CD4-positive, alpha-beta T cell treated with Interferon gamma for 1 hour (primary cell): ENCODE results near the gene SMIM9.
"Not testable (repeated sequence)": the region's sequence is repeated elsewhere in the genome, so short reads cannot be mapped to it uniquely, and the experiment has no call there.

Experiments
- DNase-seq: peaks from one replicate; pipeline ENCODE4 v3.0.0-alpha.2; 2020

Gene SMIM9

GRCh38 chrX:154834562-154834961, at the start of gene SMIM9:
TSS of gene SMIM9 (minus strand) at chrX:154834662. CDS start at chrX:154830856, 3,806 bp downstream.
- no peak for DNase-seq

- DNase-seq, result not testable (repeated sequence)
These were observed 49.6 kb upstream of the SMIM9 start for GRCh38 chrX:154884069-154884468.

GRCh38 chrX:154873329-154873728, 38.9 kb upstream of the SMIM9 start:
- no peak for DNase-seq

DNA sequence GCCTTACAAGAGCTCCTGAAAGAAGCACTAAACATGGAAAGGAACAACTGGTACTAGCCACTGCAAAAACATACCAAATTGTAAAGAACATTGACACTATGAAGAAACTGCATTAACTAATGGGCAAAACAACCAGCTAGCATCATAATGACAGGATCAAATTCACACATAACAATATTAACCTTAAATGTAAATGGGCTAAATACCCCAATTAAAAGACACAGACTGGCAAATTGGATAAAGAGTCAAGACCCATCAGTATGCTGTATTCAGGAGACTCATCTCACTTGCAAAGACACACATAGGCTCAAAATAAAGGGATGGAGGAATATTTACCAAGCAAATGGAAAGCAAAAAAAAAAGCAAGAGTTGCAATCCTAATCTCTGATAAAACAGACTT, 34.1 kb upstream of the SMIM9 start:
- DNase-seq, result not testable (repeated sequence)

DNA sequence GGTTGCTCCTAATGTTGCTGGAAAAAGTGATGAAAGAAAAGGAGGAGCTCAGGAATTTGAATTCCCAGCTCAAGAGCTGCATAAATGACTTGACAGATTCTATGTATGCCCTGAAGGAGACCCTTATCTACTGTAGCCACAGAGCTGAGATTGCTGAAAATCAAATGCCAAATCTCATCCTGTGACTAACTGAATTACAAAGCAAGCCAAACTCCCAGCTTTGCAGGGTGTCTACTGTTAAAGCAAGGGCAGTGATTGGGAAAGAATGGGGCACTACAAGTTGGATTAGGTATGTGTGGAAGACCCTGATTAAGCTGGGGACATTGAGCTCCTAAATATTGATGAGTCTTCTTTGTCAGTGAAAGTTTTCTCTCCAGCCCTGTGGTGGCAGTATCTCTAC, 20.8 kb upstream of the SMIM9 start:
- DNase-seq, result no peak

GRCh38 chrX:154850957-154851611, 16.6 kb upstream of the SMIM9 start:
- no peak for DNase-seq

- DNase-seq, result no peak
These were observed 6.4 kb upstream of the SMIM9 start for GRCh38 chrX:154840856-154841255.

DNA sequence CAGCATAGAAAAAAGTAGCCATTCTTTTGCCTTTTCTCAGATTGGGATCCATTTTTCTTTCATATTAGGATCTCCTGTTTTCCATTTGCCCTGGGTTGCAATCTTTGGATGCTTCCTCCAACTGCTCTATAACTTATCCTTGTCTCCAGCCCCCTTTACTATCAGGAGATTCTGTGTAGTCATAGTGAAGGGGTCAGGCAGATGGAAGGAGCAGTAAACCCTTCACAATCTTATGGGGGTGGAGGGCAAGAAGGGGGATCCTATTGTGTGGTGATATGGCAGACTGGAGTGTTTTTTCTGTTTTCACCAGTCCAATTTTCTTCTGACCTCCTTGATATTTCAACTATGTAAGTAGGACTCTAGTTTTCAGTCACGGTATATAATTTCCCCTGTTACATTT, 1.7 kb upstream of the SMIM9 start:
- no peak for DNase-seq

DNA sequence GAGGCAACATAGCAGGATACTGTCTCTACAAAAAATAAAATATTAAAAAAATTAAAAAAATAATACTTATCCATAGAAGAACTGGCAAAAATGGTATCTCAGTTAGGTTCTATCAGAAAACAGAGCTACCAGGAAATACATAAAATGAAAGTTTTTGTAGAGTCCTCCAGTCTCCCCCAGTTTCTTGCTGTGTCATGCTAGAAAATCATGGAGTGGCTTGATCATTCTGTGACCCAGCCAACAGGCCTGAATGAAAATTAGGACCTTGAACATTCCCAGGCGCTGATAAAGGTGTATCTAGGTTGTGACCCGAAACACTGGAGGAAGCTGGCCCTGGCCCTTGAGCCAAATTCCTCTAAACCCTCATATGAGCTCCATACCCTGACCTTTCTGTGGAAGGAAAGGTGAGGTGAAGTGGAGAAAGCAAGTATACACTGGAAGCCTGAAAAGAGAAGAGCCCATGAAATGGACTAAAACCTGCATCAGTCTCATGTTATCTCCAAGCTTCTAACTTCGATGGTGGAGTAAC, 652 bp downstream of the SMIM9 start:
- no peak for DNase-seq

GRCh38 chrX:154829926-154830442, 4.5 kb downstream of the SMIM9 start:
- no peak for DNase-seq

GRCh38 chrX:154829134-154829533, 5.3 kb downstream of the SMIM9 start:
- DNase-seq, result no peak

- DNase-seq, result no peak
These were observed 6.5 kb downstream of the SMIM9 start for GRCh38 chrX:154828016-154828408.

- no peak for DNase-seq
These were observed 7.1 kb downstream of the SMIM9 start for GRCh38 chrX:154827194-154828015.

DNA sequence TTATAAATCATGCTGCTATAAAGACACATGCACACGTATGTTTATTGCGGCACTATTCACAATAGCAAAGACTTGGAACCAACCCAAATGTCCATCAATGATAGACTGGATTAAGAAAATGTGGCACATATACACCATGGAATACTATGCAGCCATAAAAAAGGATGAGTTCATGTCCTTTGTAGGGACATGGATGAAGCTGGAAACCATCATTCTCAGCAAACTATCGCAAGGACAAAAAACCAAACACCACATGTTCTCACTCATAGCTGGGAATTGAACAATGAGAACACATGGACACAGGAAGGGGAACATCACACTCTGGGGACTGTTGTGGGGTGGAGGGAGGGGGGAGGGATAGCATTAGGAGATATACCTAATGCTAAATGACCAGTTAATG, 8.9 kb downstream of the SMIM9 start:
- DNase-seq, result not testable (repeated sequence)

- DNase-seq, result no peak
These were observed 9.8 kb downstream of the SMIM9 start for GRCh38 chrX:154824638-154825037.

DNA sequence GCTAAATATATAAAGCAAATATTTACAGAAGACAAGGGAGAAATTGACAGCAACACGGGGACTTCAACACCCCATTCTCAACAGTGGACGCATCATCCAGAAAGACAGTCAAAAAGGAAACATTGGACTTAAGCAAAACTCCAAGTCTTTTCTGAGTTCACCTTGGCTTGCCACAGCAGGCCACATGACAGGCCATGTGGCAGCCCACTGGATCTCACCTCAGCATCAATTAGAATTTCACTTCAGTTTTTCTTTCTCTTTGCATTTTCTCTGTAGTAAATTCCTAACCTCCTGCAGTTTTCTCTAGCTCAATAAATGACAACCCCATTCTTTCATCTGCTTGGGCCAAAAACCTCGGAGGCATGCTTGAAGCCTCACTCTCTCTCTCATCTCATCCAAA, 12.4 kb downstream of the SMIM9 start:
- no peak for DNase-seq

DNA sequence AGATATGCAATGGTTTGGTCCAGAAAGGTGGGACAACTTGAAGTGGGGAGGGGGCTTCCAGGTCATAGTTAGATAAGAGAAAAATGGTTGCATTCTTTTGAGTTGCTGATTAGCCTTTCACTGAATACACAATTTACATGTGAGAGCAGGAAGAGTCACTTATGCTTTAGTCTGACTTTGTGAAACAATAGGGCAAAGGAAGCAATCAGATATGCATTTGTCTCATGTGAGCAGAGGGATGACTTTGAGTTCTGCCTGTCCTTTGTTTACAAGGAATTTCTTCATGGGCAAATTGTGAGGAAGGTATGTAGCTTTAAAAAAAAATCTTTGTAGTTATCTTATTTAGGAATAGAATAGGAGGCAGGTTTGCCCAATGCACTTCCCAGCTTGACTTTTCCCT, 12.9 kb downstream of the SMIM9 start:
- no peak for DNase-seq

DNA sequence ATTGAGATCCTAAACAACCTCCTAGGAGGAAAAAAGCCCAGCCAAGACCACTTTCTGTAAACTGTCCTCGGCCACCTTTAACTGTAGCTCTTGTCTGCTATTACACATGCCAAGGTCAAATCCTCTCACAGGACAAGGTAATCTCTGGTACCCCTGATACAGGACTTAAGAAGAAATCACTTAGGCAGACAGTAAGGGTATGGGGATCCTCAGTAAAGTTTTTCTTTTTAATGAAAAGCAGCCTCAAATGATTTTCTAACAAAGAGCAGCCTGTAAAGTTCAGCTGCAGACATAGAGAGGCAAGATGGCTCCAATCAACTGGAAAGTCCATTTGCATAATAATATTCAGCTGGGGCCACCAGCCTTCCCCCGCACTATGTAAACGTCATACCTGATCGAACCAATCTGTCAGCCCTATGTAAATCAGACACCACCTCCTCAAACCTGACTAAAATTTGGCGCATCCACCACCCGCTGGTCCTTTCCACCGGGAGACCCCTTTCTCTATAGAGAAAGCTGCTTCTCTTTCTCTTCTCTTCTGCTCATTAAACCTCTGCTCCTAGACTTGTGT, 14.6 kb downstream of the SMIM9 start:
- DNase-seq, result no peak

DNA sequence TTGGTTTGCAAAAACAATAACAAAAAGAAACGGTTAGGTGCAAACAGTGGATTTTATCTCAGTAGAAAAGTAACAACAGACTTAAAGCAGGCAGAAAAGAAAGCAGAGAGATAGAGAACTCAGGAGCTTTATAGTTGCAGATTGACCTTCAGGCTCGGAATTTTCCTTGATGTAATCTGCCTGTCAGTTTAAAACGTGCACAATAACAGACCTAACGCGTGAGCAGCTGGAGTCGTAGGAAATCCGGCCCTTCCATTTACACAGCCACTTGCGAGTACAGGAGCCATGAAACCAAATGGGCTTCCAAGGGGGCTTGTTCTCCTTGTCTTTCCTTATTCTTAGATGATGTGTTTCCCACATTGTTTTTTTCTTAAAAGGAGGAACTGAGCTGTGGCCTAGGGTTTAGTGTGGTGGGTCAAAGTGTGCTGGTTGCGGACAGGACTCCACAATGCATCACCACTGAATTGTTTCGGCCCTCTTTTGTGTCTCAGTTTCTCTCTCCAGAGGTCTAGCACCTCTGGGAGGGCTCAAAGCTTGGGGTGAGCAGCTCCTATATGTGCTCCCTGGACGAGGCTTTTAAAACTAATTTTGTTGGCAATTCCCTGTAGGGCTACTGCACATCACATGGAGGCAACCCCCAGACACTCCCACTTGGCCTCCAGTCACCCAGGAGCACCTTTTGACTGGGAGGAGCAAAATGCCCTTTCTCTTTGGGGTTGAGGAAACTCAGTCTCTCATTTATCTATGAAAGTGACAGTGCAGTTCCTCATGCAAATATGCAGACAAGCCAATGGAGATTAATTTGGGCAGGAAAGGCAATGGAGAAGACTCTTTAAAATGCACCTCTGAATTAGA, 15.3 kb downstream of the SMIM9 start:
- DNase-seq, result no peak

- not testable (repeated sequence) for DNase-seq
These were observed 17.3 kb downstream of the SMIM9 start for GRCh38 chrX:154817048-154817618.

- DNase-seq, result not testable (repeated sequence)
These were observed 18.1 kb downstream of the SMIM9 start for GRCh38 chrX:154816326-154816898.

GRCh38 chrX:154815274-154815818, 19.1 kb downstream of the SMIM9 start:
- no peak for DNase-seq
